HTR-8/SVneo (cell line): ENCODE results near the gene FANCI.

Experiments
- DNase-seq: peaks from one replicate; pipeline ENCODE4 v3.0.0; 2011; ENCODE audit warnings: low spot score, mixed read lengths; ENCODE audit not compliant: insufficient read length
- FAIRE-seq: peaks from 2 replicates; lab custom pipeline; 2011; peaks lifted over from hg19 to GRCh38; lab: Jason Lieb, UNC

FANCI gene

GRCh38 chr15:89243691-89244573 is at the start of gene FANCI:
FANCI (plus strand) TSS chr15:89243979; CDS start chr15:89247648, 3,669 bp downstream.
- peak; percentile 92 for DNase-seq
- FAIRE-seq = peak; percentile 76

GRCh38 chr15:89194608-89195007 is 49.2 kb upstream of the FANCI start:
- no peak for FAIRE-seq
- DNase-seq = no peak

- FAIRE-seq (no peak), DNase-seq (no peak)
Observed at GRCh38 chr15:89195836-89196235, 47.9 kb upstream of the FANCI start.

- no peak for FAIRE-seq
- no peak for DNase-seq
Observed at GRCh38 chr15:89196241-89196640, 47.5 kb upstream of the FANCI start.

- no peak for DNase-seq
Observed at GRCh38 chr15:89196994-89197393, 46.8 kb upstream of the FANCI start.

GRCh38 chr15:89197503-89197971 is 46.2 kb upstream of the FANCI start:
- DNase-seq = no peak
- FAIRE-seq = no peak

More at GRCh38 chr15:89196994-89197393, 46.8 kb upstream of the FANCI start:
- no peak for FAIRE-seq

GRCh38 chr15:89198196-89198595 is 45.6 kb upstream of the FANCI start:
- no peak for DNase-seq
- FAIRE-seq = no peak

GRCh38 chr15:89198934-89199333 is 44.8 kb upstream of the FANCI start:
- FAIRE-seq (no peak), DNase-seq (no peak)

GRCh38 chr15:89199746-89200145 is 44.0 kb upstream of the FANCI start:
- FAIRE-seq (no peak), DNase-seq (no peak)

- no peak for FAIRE-seq
- no peak for DNase-seq
Observed at GRCh38 chr15:89200182-89200581, 43.6 kb upstream of the FANCI start.

GRCh38 chr15:89201465-89202005 is 42.2 kb upstream of the FANCI start:
- DNase-seq (no peak), FAIRE-seq (peak; percentile 51)

GRCh38 chr15:89203705-89204273 is 40.0 kb upstream of the FANCI start:
- DNase-seq (no peak), FAIRE-seq (no peak)

- FAIRE-seq (no peak), DNase-seq (no peak)
Observed at GRCh38 chr15:89205991-89206585, 37.7 kb upstream of the FANCI start.

GRCh38 chr15:89206908-89207331 is 36.9 kb upstream of the FANCI start:
- FAIRE-seq = peak; percentile 65
- peak; percentile 92 for DNase-seq

- DNase-seq = no peak
- no peak for FAIRE-seq
Observed at GRCh38 chr15:89208256-89208655, 35.5 kb upstream of the FANCI start.

- DNase-seq (no peak), FAIRE-seq (no peak)
Observed at GRCh38 chr15:89209057-89209456, 34.7 kb upstream of the FANCI start.

- FAIRE-seq = no peak
- no peak for DNase-seq
Observed at GRCh38 chr15:89211678-89212170, 32.1 kb upstream of the FANCI start.

- DNase-seq = no peak
- FAIRE-seq = no peak
Observed at GRCh38 chr15:89215627-89216026, 28.2 kb upstream of the FANCI start.

GRCh38 chr15:89217031-89217430 is 26.7 kb upstream of the FANCI start:
- FAIRE-seq = no peak
- no peak for DNase-seq

GRCh38 chr15:89217686-89218376 is 25.9 kb upstream of the FANCI start:
- FAIRE-seq = no peak
- DNase-seq = no peak
